GM23338 (cell line): ENCODE measurements around the gene BBS10. TPM values are rescaled to one million over a fixed set of nuclear protein-coding genes. Genes with fewer than 3 reads are reported as not detected.

Source experiments
- ATAC-seq: fragments of 200-7000 bp; cut with Tn5 transposase; 3 replicates; pipeline ENCODE4 v1.9.1; 2020
- DNase-seq: peaks from one replicate; pipeline ENCODE4 v3.0.0-alpha.2; 2015; ENCODE audit warnings: low spot score
- H2AFZ ChIP-seq: fragments of 200-600 bp; sonication (generic); 2 replicates; pipeline ENCODE4 v1.8.0; 2016; ENCODE audit warnings: antibody characterized with exemption, mild to moderate bottlenecking, moderate library complexity
- H3F3A ChIP-seq: fragments of 200-600 bp; sonication (generic); replicated peaks from 2 replicates; pipeline ENCODE4 v1.8.0; 2017; ENCODE audit warnings: antibody characterized with exemption, mixed run types, low read depth
- H3K27ac ChIP-seq: fragments of 200-600 bp; sonication (generic); 2 replicates; pipeline ENCODE4 v1.6.1; 2016; ENCODE audit warnings: low read depth
- H3K27me3 ChIP-seq: fragments of 200-600 bp; sonication (generic); 2 replicates; pipeline ENCODE4 v1.8.0; 2016; ENCODE audit warnings: mild to moderate bottlenecking, mixed run types, moderate library complexity; ENCODE audit not compliant: insufficient read depth
- H3K36me3 ChIP-seq: fragments of 200-600 bp; sonication (generic); 2 replicates; pipeline ENCODE4 v1.8.0; 2016; ENCODE audit warnings: mild to moderate bottlenecking; ENCODE audit not compliant: insufficient read depth
- H3K4me1 ChIP-seq: fragments of 200-600 bp; sonication (generic); 2 replicates; pipeline ENCODE4 v1.8.0; 2016; ENCODE audit warnings: mild to moderate bottlenecking, moderate library complexity; ENCODE audit not compliant: insufficient read depth
- H3K4me2 ChIP-seq: fragments of 200-600 bp; sonication (generic); 2 replicates; pipeline ENCODE4 v1.7.1; 2017; ENCODE audit warnings: mixed run types
- H3K4me3 ChIP-seq: fragments of 200-600 bp; sonication (generic); 2 replicates; pipeline ENCODE4 v1.6.1; 2016; ENCODE audit warnings: mixed run types
- H3K79me2 ChIP-seq: fragments of 200-600 bp; sonication (generic); replicated peaks from 2 replicates; pipeline ENCODE4 v1.8.0; 2017; ENCODE audit warnings: mild to moderate bottlenecking; ENCODE audit not compliant: insufficient read depth
- H3K9me2 ChIP-seq: fragments of 200-600 bp; sonication (generic); 2 replicates; pipeline ENCODE4 v1.8.0; 2017; ENCODE audit not compliant: insufficient read depth
- H4K20me1 ChIP-seq: fragments of 200-600 bp; sonication (generic); replicated peaks from 2 replicates; pipeline ENCODE4 v1.8.0; 2017; ENCODE audit warnings: mild to moderate bottlenecking; ENCODE audit not compliant: insufficient read depth
- H3K27ac Mint-ChIP-seq: 2 replicates; pipeline ENCODE4 v1.8.0; 2020; ENCODE audit warnings: inconsistent platforms, mild to moderate bottlenecking, moderate library complexity, mixed read lengths
- H3K27me3 Mint-ChIP-seq: 3 replicates; pipeline ENCODE4 v1.8.0; 2022; ENCODE audit warnings: low read depth, mild to moderate bottlenecking, moderate library complexity, mixed read lengths, inconsistent platforms; ENCODE audit not compliant: insufficient read depth, poor library complexity
- H3K36me3 Mint-ChIP-seq: 3 replicates; pipeline ENCODE4 v1.8.0; 2021; ENCODE audit warnings: low read depth, mild to moderate bottlenecking, inconsistent platforms, moderate library complexity, mixed read lengths
- H3K4me1 Mint-ChIP-seq: 3 replicates; pipeline ENCODE4 v1.8.0; 2020; ENCODE audit warnings: mild to moderate bottlenecking, inconsistent platforms, mixed read lengths
- H3K4me3 Mint-ChIP-seq: 3 replicates; pipeline ENCODE4 v1.8.0; 2021; ENCODE audit warnings: moderate library complexity, mild to moderate bottlenecking, inconsistent platforms, mixed read lengths
- H3K9me3 Mint-ChIP-seq: 3 replicates; pipeline ENCODE4 v1.8.0; 2020; ENCODE audit warnings: moderate library complexity, mild to moderate bottlenecking, inconsistent platforms, mixed read lengths
- CREB1 ChIP-seq: fragments of 250-450 bp; sonication (Bioruptor Pico); IDR thresholded peaks from 2 replicates; pipeline ENCODE4 v1.5.0; 2020; ENCODE audit warnings: low read depth, mild to moderate bottlenecking, moderate library complexity
- NANOG ChIP-seq: IDR thresholded peaks from 2 replicates; pipeline ENCODE4 v1.6.1; 2016; ENCODE audit warnings: antibody characterized with exemption, borderline replicate concordance
- POLR2AphosphoS5 ChIP-seq: IDR thresholded peaks from 2 replicates; pipeline ENCODE4 v1.6.1; 2016; ENCODE audit warnings: antibody characterized with exemption, low read depth
- ZNF331 ChIP-seq: fragments of 250-450 bp; sonication (Bioruptor Pico); IDR thresholded peaks from 2 replicates; pipeline ENCODE4 v1.5.0; 2020; ENCODE audit warnings: low read depth, mild to moderate bottlenecking, moderate library complexity
- polyA plus RNA-seq: library from polyadenylated mRNA; unstranded; fragments of >200 nt; fragmentation: Nextera tagmentation; extraction: Ambion mirVana; gene quantifications from 2 replicates; pipeline ENCODE4 v1.2.1, GENCODE V29; 2016
- total RNA-seq: library from RNA; depleted of rRNA; stranded (reverse); fragments of >200 nt; shearing (Covaris generic); gene quantifications from 2 replicates; pipeline ENCODE4 v1.2.3, GENCODE V29; 2014
- TF ChIP-seq, protein P1 (sequence below): fragments of 250-450 bp; sonication (Bioruptor Pico); IDR thresholded peaks from 2 replicates; pipeline ENCODE4 v1.5.0; 2020; ENCODE audit warnings: mild to moderate bottlenecking, moderate library complexity
- TF ChIP-seq, protein P2 (sequence below): IDR thresholded peaks from 2 replicates; pipeline ENCODE4 v1.6.1; 2016; ENCODE audit warnings: antibody characterized with exemption
- TF ChIP-seq, protein P3 (sequence below), 2 experiments: fragments of 200-600 bp in 1 of 2; sonication (generic) in 1 of 2; conservative IDR thresholded peaks; 2 replicates each; pipeline versions ENCODE4 v1.5.1 to v1.6.1; 2016 to 2017; ENCODE audit warnings: antibody characterized with exemption in 2 of 2, low read depth in 2 of 2, mild to moderate bottlenecking in 2 of 2, moderate library complexity in 1 of 2
- TF ChIP-seq, protein P4 (sequence below): IDR thresholded peaks from one replicate; pipeline ENCODE4 v1.6.1; 2018; ENCODE audit warnings: antibody characterized with exemption; ENCODE audit not compliant: unreplicated experiment

BBS10 gene
- total and polyA plus RNA-seq, 2 experiments from 2014 or later, result 5.2 to 12.8 TPM

DNA sequence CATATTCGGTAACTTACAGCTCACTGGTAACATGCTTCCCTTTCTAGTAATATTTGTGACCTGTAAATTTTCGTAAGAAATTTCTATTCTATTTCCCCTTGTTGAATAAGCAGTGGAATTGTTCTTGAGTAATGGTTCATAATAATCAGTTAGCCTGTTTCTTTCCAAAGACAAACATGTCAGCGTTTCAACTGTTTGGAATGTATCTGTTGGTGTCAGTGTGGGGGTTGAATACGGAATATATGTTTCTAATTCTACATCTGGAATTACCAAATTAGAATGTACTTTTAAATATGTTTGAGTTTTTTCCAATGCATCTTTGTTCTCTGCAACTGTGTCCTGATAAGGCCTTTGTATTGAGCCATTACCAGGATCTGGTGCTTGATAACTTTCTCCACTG is 2.0 kb downstream of the BBS10 start:
- Histone ChIP-seq H3K36me3 (no peaks in the 10 kb centered on the region), H2AFZ (no peak overlapping the region), H3K79me2 (peaks cover 26% of the 10 kb centered on the region), H3K4me3 (no peak overlapping the region), H3K4me1 (peaks cover 14% of the 10 kb centered on the region), H3K27ac (no peak overlapping the region), H4K20me1 (no peaks in the 10 kb centered on the region), H3F3A (no peaks in the 10 kb centered on the region; the same call in 1 of the 2 replicates), H3K9me2 (no peaks in the 10 kb centered on the region), H3K4me2 (no peak overlapping the region), H3K27me3 (no peaks in the 10 kb centered on the region)
- Mint-ChIP-seq H3K27ac (no peak overlapping the region), H3K4me1 (peaks cover 12% of the 10 kb centered on the region; the same call in 2 of the 3 replicates), H3K9me3 (no peaks in the 10 kb centered on the region), H3K36me3 (no peaks in the 10 kb centered on the region), H3K27me3 (peaks cover 8% of the 10 kb centered on the region), H3K4me3 (no peak overlapping the region)
- ATAC-seq (no peak), DNase-seq (no peak)
- no peak for TF ChIP-seq CREB1
- TF ChIP-seq, protein P1, sequence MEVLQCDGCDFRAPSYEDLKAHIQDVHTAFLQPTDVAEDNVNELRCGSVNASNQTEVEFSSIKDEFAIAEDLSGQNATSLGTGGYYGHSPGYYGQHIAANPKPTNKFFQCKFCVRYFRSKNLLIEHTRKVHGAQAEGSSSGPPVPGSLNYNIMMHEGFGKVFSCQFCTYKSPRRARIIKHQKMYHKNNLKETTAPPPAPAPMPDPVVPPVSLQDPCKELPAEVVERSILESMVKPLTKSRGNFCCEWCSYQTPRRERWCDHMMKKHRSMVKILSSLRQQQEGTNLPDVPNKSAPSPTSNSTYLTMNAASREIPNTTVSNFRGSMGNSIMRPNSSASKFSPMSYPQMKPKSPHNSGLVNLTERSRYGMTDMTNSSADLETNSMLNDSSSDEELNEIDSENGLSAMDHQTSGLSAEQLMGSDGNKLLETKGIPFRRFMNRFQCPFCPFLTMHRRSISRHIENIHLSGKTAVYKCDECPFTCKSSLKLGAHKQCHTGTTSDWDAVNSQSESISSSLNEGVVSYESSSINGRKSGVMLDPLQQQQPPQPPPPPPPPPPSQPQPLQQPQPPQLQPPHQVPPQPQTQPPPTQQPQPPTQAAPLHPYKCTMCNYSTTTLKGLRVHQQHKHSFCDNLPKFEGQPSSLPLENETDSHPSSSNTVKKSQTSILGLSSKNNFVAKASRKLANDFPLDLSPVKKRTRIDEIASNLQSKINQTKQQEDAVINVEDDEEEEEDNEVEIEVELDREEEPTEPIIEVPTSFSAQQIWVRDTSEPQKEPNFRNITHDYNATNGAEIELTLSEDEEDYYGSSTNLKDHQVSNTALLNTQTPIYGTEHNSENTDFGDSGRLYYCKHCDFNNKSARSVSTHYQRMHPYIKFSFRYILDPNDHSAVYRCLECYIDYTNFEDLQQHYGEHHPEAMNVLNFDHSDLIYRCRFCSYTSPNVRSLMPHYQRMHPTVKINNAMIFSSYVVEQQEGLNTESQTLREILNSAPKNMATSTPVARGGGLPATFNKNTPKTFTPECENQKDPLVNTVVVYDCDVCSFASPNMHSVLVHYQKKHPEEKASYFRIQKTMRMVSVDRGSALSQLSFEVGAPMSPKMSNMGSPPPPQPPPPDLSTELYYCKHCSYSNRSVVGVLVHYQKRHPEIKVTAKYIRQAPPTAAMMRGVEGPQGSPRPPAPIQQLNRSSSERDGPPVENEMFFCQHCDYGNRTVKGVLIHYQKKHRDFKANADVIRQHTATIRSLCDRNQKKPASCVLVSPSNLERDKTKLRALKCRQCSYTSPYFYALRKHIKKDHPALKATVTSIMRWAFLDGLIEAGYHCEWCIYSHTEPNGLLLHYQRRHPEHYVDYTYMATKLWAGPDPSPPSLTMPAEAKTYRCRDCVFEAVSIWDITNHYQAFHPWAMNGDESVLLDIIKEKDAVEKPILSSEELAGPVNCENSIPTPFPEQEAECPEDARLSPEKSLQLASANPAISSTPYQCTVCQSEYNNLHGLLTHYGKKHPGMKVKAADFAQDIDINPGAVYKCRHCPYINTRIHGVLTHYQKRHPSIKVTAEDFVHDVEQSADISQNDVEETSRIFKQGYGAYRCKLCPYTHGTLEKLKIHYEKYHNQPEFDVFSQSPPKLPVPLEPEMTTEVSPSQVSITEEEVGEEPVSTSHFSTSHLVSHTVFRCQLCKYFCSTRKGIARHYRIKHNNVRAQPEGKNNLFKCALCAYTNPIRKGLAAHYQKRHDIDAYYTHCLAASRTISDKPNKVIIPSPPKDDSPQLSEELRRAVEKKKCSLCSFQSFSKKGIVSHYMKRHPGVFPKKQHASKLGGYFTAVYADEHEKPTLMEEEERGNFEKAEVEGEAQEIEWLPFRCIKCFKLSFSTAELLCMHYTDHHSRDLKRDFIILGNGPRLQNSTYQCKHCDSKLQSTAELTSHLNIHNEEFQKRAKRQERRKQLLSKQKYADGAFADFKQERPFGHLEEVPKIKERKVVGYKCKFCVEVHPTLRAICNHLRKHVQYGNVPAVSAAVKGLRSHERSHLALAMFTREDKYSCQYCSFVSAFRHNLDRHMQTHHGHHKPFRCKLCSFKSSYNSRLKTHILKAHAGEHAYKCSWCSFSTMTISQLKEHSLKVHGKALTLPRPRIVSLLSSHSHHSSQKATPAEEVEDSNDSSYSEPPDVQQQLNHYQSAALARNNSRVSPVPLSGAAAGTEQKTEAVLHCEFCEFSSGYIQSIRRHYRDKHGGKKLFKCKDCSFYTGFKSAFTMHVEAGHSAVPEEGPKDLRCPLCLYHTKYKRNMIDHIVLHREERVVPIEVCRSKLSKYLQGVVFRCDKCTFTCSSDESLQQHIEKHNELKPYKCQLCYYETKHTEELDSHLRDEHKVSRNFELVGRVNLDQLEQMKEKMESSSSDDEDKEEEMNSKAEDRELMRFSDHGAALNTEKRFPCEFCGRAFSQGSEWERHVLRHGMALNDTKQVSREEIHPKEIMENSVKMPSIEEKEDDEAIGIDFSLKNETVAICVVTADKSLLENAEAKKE (CRISPR knock-in tag), result no peak
- no peak for TF ChIP-seq POLR2AphosphoS5
- TF ChIP-seq, protein P2, sequence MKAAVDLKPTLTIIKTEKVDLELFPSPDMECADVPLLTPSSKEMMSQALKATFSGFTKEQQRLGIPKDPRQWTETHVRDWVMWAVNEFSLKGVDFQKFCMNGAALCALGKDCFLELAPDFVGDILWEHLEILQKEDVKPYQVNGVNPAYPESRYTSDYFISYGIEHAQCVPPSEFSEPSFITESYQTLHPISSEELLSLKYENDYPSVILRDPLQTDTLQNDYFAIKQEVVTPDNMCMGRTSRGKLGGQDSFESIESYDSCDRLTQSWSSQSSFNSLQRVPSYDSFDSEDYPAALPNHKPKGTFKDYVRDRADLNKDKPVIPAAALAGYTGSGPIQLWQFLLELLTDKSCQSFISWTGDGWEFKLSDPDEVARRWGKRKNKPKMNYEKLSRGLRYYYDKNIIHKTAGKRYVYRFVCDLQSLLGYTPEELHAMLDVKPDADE, result no peak
- no peak for TF ChIP-seq NANOG
- TF ChIP-seq, protein P3, sequence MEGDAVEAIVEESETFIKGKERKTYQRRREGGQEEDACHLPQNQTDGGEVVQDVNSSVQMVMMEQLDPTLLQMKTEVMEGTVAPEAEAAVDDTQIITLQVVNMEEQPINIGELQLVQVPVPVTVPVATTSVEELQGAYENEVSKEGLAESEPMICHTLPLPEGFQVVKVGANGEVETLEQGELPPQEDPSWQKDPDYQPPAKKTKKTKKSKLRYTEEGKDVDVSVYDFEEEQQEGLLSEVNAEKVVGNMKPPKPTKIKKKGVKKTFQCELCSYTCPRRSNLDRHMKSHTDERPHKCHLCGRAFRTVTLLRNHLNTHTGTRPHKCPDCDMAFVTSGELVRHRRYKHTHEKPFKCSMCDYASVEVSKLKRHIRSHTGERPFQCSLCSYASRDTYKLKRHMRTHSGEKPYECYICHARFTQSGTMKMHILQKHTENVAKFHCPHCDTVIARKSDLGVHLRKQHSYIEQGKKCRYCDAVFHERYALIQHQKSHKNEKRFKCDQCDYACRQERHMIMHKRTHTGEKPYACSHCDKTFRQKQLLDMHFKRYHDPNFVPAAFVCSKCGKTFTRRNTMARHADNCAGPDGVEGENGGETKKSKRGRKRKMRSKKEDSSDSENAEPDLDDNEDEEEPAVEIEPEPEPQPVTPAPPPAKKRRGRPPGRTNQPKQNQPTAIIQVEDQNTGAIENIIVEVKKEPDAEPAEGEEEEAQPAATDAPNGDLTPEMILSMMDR (conservative IDR thresholded peaks at IDR 0.05; ENCODE audit: low read depth in 2 of 2), result no peak
- TF ChIP-seq, protein P4, sequence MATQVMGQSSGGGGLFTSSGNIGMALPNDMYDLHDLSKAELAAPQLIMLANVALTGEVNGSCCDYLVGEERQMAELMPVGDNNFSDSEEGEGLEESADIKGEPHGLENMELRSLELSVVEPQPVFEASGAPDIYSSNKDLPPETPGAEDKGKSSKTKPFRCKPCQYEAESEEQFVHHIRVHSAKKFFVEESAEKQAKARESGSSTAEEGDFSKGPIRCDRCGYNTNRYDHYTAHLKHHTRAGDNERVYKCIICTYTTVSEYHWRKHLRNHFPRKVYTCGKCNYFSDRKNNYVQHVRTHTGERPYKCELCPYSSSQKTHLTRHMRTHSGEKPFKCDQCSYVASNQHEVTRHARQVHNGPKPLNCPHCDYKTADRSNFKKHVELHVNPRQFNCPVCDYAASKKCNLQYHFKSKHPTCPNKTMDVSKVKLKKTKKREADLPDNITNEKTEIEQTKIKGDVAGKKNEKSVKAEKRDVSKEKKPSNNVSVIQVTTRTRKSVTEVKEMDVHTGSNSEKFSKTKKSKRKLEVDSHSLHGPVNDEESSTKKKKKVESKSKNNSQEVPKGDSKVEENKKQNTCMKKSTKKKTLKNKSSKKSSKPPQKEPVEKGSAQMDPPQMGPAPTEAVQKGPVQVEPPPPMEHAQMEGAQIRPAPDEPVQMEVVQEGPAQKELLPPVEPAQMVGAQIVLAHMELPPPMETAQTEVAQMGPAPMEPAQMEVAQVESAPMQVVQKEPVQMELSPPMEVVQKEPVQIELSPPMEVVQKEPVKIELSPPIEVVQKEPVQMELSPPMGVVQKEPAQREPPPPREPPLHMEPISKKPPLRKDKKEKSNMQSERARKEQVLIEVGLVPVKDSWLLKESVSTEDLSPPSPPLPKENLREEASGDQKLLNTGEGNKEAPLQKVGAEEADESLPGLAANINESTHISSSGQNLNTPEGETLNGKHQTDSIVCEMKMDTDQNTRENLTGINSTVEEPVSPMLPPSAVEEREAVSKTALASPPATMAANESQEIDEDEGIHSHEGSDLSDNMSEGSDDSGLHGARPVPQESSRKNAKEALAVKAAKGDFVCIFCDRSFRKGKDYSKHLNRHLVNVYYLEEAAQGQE, result no peak
- TF ChIP-seq ZNF331 (CRISPR knock-in tag), result no peak
